Dedifferentiated amniotic fluid mesenchymal stem cell (primary cell): ENCODE results near the gene ESR1.

Experiments
- DNase-seq: peaks from one replicate; pipeline ENCODE4 v3.0.0-alpha.2; 2016; ENCODE audit errors: extremely low spot score

The ESR1 gene

DNA sequence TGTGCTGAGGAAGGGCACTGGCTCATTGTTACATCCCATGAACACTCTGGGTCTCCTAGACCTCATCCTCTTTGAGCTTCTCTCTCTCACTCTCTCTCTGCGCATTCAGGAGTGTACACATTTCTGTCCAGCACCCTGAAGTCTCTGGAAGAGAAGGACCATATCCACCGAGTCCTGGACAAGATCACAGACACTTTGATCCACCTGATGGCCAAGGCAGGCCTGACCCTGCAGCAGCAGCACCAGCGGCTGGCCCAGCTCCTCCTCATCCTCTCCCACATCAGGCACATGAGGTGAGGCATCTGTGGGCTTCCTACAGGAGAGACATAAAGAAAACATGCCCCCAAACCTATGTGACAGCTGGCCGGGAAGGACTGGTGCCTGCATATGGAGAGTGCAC is 286.8 kb downstream of the ESR1 start:
- DNase-seq = no peak

DNA sequence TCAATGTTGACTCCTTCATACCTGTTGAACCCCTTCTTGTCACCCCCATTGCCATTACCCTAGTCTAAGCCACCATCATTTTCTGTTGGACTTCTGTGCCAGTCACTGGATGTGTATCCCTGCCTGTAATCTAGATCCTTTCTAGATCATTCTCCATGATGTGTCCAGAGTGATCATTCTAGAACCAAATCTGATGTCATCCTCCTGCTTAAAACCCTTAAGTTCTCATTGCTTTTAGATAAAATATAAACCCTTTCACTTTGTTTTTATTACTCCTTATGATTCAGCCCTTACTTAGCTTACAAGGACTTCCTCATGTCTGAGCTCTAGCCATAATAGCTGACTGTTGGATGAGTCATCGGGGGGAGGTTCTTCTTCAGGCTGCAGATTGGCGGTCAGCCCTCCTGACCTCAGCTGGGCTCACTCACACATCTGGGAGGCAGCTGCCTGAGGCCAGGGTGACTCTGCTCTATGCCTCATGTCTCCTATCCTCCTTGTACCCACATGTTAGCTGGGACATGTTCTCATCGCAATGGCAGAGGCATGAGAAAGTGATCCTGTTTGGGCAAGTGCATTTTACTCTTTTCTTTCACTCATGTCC is 287.6 kb downstream of the ESR1 start:
- peak; percentile 97 for DNase-seq

DNA sequence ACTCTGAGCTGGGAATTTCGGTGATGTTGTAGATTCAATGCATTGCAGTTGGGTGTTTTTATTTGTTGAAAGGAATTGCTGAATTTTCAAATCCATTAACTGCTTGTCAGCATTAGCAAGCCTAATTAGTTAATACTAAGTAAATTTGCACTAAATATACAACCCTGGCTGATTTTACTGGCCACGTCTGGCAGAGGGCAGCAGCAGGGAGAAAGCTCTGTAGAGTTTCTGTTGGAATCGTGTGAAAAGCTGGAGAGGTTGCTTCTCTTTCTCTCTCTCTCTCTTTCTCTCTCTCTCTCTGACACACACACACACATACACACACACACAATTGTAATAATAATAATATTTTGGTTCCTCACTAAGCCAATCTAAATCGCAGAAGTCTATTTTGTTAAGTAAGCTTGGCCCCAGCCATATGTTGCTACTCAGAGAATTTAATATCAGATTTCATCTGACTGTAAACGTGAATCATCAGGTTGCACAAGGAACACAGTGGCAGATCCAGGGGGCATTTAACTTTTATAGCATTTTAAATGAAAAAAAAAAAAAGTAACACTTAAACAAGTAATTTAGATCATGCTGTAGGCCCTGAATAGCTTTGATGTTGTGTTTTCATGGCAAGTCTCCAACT is 289.5 kb downstream of the ESR1 start:
- DNase-seq = peak; percentile 76

DNA sequence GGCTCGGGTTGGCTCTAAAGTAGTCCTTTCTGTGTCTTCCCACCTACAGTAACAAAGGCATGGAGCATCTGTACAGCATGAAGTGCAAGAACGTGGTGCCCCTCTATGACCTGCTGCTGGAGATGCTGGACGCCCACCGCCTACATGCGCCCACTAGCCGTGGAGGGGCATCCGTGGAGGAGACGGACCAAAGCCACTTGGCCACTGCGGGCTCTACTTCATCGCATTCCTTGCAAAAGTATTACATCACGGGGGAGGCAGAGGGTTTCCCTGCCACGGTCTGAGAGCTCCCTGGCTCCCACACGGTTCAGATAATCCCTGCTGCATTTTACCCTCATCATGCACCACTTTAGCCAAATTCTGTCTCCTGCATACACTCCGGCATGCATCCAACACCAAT is 291.2 kb downstream of the ESR1 start:
- no peak for DNase-seq

DNA sequence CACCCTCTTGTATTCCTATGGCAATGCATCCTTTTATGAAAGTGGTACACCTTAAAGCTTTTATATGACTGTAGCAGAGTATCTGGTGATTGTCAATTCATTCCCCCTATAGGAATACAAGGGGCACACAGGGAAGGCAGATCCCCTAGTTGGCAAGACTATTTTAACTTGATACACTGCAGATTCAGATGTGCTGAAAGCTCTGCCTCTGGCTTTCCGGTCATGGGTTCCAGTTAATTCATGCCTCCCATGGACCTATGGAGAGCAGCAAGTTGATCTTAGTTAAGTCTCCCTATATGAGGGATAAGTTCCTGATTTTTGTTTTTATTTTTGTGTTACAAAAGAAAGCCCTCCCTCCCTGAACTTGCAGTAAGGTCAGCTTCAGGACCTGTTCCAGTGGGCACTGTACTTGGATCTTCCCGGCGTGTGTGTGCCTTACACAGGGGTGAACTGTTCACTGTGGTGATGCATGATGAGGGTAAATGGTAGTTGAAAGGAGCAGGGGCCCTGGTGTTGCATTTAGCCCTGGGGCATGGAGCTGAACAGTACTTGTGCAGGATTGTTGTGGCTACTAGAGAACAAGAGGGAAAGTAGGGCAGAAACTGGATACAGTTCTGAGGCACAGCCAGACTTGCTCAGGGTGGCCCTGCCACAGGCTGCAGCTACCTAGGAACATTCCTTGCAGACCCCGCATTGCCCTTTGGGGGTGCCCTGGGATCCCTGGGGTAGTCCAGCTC is 292.1 kb downstream of the ESR1 start:
- no peak for DNase-seq

DNA sequence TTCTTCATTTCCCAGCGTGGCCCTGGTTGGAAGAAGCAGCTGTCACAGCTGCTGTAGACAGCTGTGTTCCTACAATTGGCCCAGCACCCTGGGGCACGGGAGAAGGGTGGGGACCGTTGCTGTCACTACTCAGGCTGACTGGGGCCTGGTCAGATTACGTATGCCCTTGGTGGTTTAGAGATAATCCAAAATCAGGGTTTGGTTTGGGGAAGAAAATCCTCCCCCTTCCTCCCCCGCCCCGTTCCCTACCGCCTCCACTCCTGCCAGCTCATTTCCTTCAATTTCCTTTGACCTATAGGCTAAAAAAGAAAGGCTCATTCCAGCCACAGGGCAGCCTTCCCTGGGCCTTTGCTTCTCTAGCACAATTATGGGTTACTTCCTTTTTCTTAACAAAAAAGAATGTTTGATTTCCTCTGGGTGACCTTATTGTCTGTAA is 292.7 kb downstream of the ESR1 start:
- no peak for DNase-seq

DNA sequence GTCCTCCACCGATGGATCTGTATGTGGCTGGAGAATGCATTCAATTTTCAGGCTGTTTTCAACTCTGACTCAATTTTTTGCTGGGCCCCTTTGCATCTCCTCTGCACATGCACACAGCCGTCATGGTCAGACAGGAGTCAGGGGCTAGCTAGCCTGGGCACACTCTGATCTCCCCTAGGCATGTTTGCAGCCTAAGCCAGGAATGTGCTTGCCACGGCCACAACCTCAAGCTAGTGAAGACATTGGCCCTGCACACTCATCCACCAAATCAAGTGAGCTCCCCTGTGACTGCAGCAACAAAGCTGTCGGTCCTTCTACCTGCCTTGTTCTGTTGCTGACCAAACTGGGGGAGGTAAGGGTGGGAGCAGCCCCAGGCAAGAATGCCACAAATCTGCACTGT is 300.5 kb downstream of the ESR1 start:
- DNase-seq = no peak

DNA sequence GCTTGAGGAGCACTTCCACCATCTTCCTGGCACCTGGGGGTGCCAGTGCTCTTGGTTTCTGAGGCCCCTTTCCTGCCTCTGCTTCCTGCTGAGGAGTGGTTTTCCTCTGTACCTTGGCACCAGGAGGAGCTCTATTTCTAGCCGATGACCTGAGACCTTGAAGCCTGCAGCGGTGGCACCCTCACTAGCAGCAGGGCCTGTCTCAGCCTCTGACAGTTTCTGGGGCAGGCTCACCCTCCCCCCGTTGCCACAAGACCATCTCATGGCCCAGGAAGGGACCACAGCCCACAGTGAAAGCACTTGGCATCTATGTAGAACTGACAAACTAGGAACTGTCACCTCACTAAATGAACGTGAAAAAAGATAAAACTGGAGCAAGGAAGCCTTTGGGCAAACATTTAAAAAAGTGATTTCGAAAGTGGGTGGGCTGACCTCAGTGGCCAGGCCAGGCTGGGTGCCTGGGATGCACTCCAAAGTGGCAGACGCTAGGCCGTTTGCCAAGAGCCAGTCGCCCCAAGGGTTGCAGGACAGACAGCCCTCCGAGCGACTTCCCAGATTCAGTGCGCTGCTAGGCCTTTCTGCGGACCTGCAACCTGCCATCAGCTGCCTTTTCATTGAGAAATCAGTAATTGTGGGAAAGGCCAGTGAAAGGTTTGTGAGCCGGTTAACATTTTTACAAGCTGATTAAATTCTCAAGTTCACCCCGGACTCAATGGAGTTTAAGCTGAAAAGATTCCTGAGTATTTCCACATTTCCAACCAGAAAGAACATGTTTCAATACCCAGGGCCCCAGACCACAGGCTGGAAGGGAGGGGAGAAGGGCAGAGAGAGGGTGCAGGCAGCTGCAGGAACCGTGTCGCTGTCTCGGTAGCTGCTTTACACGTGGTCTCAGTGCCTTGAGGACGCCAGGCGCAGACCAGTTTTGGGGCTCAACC is 303.7 kb downstream of the ESR1 start:
- DNase-seq = no peak

DNA sequence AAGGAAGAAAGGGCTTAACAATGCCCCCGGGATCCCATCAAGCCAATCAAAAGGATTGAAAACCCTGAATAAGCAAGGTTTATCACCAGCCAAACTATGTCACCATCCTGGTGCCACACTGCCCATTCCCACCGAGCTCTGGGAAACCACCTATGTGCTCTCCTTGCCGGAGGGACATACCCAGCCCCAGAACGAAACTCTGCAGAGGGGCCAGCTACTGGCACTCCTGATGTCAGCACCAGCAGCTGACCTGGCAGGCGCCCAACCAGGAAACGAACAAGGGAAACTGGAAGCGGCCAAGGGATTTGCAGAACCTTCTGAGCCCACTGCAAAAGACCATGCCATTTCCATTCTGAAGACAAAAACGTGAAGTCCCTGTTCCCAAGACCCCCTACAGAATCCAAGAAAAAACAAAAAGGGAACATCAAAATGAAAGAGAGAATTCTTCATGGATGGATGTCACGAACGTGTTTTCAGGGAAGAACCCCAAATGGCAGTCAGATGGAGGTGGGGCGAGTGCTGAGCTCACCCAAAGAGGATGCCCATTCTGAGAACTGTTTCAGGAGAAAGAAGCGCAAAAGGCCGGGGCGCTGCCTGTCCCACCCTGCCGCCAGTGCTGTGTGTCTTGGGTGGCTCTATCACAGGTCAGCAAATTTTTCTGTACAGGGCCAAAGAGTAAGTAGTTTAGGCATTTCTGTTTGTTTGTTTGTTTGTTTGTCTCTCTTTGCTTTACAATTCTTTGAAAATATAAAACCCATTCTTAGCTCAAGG is 305.2 kb downstream of the ESR1 start:
- no peak for DNase-seq

DNA sequence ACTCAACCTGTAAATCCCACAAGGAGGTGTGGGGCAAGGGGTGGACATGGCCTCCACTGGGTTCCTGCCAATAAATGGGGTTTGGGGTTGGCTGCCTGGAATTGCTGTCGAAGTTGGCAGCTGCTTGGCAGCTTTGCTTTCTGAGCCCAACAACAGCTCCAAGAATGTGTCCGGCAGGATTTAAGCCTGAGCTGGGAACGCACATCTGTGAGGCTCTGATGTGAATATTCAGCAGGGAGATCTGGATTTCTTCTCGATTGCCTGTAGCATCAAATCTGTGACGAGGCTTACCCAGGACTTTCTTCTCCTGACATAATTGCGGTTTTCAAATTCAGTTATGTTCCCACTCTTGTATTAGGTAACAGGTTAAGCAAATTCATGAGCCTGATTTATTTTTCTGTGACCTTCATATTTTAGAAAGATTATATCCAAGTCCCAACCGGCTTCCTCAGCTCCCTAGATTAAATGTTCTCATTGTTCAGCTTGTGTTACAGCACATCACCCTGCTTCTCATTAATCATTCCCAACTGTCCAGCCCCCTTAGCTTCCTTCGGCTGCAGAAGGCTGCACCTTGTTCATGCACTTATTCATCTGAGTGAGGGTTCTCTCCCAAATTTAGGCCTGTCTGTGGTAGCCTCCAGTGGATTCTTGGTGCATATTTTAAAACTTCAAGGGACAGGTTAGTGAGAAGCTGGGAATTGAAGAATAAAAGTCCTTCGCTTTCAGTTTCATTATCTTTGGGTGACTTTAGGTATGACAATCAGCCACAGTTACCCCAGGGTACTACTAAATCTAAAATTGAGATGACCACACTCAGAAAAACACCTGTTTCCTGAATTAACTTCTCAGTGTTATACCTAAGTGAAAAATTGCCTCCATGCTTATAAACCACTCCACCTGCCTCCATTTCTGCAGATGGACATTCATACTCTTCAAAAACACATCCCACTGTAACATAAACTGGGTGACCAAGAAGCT is 310.0 kb downstream of the ESR1 start:
- DNase-seq = no peak

DNA sequence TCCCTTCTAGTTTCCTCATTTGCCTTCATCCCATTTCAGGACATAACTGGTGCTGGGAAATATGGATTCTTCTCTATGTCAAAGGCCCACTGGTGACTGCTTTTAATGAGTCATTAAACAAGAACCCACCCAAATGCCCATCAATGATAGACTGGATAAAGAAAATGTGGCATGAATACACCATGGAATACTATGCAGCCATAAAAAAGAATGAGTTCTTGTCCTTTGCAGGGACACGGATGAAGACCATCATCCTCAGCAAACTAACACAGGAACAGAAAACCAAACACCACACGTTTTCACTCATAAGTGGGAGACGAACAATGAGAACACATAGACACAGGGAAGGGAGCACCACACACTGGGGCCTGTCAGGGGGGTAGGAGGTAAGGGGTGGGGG is 310.7 kb downstream of the ESR1 start:
- no peak for DNase-seq

DNA sequence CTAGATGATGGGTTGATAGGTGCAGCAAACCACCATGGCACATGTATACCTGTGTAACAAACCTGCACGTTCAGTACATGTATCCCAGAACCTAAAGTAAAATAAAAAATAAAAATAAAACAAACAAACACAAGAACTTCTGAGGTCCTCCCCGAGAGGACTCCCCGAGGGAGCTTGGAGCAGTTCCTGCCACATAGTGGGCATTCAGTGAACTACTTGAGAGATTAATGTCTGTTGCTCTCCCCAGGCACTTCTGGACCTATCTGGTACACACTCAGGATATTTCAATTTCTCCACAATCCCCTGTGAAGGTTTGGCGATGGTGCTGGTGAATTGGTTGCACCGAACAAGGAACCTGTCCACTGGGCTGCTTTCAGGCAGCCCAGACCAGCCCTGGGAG is 311.2 kb downstream of the ESR1 start:
- DNase-seq = no peak

DNA sequence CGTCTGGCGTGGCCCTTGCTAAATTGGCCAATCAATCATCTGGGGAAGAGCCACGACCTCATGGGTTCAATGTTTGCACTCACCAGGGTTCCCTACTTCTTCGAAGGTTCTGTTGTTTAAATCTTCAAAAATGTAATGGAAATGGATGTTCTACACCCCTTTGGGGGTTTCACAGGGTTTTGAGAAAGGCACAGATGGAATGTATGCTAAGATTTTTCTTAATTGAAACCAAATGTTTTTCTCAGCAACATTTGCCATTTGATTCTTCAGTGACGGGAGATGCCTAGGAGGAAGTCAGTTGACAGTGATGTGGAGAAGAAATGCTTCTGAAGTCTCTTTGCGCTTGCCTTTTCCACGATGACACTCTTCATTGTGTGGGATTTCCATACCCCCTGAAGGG is 312.3 kb downstream of the ESR1 start:
- DNase-seq = no peak

DNA sequence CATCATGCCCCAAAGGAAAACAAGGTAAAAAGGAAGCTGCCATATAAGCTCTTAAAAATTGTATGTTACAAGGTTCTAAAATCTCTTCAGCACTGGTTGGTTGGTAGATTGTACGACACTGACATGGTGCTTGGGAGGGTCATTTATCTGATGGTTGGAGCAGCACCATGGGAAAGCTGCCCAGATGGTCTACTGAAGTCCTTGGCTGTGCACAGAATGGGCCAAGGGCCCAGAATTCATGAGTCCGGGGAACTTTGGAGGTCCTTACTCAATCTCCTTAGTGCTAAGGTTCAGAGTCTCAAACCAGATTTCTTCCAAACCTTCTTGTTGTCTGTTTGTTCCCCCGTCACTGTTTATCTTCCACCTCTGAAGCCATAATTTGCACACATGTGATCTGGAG is 314.4 kb downstream of the ESR1 start:
- no peak for DNase-seq

DNA sequence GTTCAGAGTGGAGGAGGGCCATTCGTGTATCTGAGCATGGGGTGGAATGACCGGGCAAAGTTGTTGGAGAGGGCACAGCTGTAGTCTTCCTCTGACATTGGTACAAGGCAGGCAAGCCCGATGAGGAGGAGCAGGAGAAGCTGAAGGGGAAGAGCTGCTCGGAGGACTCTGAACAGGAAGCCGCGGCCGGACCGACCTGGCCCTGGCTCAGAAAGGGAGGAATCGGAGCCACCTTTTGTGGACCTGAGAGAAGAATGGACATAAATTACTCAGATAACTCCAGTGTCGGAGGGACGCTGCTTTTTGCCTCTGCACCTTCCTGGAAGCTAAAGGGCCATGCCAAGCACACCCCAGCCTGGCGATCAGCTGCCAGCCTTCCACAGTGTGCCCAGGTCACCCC is 315.0 kb downstream of the ESR1 start:
- no peak for DNase-seq

DNA sequence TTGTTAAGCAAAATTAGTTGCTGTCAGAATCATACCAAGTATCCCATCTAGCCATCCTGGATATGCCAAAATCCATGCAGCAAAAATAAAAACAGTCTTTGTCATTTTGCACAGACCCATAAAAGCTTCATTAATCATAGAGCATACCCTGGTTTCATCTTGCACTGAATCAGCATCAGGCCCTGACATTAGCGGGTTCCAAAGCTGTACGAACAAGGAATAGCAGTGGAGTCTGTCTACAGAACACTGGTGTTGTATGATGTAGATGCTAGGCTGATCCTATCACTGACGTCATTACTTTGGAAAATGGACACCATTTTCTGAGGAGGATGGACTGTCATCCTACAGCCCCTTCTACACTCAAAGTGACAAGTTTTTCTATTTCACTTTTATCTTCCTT is 315.6 kb downstream of the ESR1 start:
- no peak for DNase-seq

DNA sequence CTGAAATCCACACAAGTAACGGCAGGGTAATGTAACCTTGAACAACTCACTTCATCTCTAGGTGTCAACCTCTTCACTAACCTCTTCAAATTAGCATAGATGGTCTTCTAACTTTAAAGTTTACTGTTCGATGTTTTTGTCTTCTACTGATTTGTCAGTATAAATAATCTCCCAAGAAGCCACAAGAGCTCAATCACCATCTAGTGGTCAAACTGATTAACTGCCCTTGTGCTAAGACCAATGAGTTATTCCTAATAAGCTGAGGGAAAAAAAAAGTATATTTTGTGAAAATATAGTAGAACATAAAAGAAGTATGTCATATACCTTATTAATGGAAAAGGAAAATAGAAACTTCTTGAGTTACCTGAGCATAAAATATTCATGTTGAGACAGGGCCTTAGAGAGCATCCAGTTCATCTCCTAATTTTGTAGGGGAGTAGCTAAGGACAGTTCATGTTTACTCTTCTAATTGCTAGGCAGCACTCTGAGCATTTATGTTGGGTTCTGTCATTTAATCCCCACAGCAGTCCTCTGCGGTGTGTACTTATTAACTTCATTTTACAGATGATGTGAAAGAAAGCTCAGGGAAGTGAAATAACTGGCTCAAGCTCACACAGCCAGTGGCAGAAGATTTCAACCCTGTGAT is 317.1 kb downstream of the ESR1 start:
- DNase-seq = peak; percentile 70

DNA sequence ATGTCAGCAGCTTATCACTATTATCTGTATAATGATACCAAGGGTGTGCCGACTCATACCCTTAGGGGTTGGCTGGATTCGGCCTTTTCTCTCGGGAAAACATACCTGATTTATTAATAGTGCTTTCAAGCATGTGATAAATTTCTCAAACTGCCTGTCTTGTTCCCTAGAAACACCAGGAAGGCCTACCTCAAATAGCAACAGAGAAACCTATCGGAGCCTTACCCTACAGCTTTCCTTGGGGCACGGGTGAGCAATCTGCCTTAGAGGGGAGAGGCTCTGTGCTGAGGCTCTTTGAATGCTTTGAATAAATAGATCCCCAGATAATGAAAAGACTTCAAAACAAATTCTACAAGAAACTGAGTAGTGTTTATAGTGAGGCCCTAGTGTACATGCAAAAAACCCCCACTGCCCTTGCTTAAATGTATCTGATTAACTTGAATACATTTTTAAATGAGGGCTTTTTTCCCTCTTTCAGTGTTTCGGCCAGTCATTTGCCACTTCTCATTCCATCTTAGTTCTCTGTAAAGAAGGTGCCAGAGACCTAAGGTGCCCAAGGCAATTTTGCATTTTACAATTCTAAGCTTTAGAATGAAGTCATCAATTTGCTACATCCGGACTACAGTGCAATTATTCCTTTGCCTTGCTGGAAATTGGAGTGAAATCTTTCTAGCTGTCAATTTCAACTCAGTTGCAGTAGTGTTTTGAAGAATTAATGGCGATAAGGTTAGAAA is 320.1 kb downstream of the ESR1 start:
- DNase-seq = no peak

DNA sequence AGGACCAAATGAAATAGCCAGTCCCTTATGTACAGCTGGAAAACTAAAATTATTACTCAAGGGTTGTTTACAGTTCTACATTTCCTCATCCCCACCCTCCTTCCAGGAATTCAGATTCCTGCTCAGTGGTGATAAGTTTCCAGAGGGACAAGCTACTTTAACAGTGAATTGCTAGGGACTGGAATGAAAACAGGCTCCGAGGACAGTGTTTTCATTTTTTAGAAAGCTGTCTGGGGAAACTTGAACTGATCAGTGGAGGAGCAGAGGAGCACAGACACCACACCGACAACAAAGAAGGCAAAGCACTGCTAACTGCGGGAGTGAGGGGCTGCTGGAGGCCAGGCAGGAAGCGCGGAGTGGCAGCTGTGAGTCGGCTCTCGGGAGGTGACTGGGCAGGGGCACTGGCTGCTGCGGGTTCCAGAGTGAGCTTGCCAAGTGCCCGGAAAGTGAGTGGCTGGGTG is 322.2 kb downstream of the ESR1 start:
- no peak for DNase-seq
